Karpas-422 (cell line): Measurements from ENCODE around the gene MAN2A2. TPM values are rescaled to one million over a fixed set of nuclear protein-coding genes. Genes with fewer than 3 reads are reported as not detected.
A peak's percentile ranks its signal among the peaks of the same experiment; 100 is the strongest.

Experiments used
- DNase-seq: peaks from one replicate; pipeline ENCODE4 v3.0.0-alpha.2; 2015
- H2AFZ ChIP-seq: fragments of 200-600 bp; sonication (generic); 2 replicates; pipeline ENCODE4 v1.6.1; 2014; ENCODE audit warnings: antibody characterized with exemption, low read length, mixed read lengths
- H3K27ac ChIP-seq: fragments of 200-600 bp; sonication (generic); 2 replicates; pipeline ENCODE4 v1.5.1; 2014; ENCODE audit warnings: mild to moderate bottlenecking, low read length, moderate library complexity
- H3K27me3 ChIP-seq: fragments of 200-600 bp; sonication (generic); 2 replicates; pipeline ENCODE4 v1.6.1; 2014; ENCODE audit warnings: low read length, mixed read lengths
- H3K36me3 ChIP-seq: fragments of 200-600 bp; sonication (generic); 2 replicates; pipeline ENCODE4 v1.6.1; 2014; ENCODE audit warnings: low read length, mixed read lengths; ENCODE audit not compliant: insufficient read depth
- H3K4me1 ChIP-seq: fragments of 200-600 bp; sonication (generic); 2 replicates; pipeline ENCODE4 v1.6.1; 2014; ENCODE audit warnings: mild to moderate bottlenecking, low read length, mixed read lengths
- H3K4me2 ChIP-seq: fragments of 200-600 bp; sonication (generic); 2 replicates; pipeline ENCODE4 v1.6.1; 2014; ENCODE audit warnings: low read length, low read depth, mild to moderate bottlenecking; ENCODE audit not compliant: poor library complexity, severe bottlenecking
- H3K4me3 ChIP-seq: fragments of 200-600 bp; sonication (generic); 2 replicates; pipeline ENCODE4 v1.5.1; 2014; ENCODE audit warnings: mild to moderate bottlenecking, antibody characterized with exemption, low read length, mixed read lengths
- H3K79me2 ChIP-seq: fragments of 200-600 bp; sonication (generic); 2 replicates; pipeline ENCODE4 v1.6.1; 2014; ENCODE audit warnings: mild to moderate bottlenecking, low read length, mixed read lengths
- H3K9ac ChIP-seq: fragments of 200-600 bp; sonication (generic); 2 replicates; pipeline ENCODE4 v1.6.0; 2014; ENCODE audit warnings: low read length
- H3K9me2 ChIP-seq: fragments of 200-600 bp; sonication (generic), shearing (Covaris generic); replicated peaks from 2 replicates; pipeline ENCODE4 v1.6.0; 2014; ENCODE audit warnings: mild to moderate bottlenecking, low read length, moderate library complexity; ENCODE audit not compliant: insufficient read depth
- H3K9me3 ChIP-seq: fragments of 300-700, 200-600 bp; sonication (generic); 2 replicates; pipeline ENCODE4 v1.6.1; 2014; ENCODE audit warnings: low read length, mixed read lengths
- H4K20me1 ChIP-seq: fragments of 200-600 bp; sonication (generic); 2 replicates; pipeline ENCODE4 v1.6.1; 2014; ENCODE audit warnings: mild to moderate bottlenecking, antibody characterized with exemption, low read length, low read depth; ENCODE audit not compliant: insufficient read depth
- total RNA-seq: library from RNA; depleted of rRNA; stranded (reverse); fragments of >200 nt; shearing (Covaris generic); gene quantifications from 2 replicates; pipeline ENCODE4 v1.2.3, GENCODE V29; 2014; ENCODE audit warnings: low replicate concordance

Gene MAN2A2
- total RNA-seq, 1 experiment from 2014 or later, result 60.8 TPM

DNA sequence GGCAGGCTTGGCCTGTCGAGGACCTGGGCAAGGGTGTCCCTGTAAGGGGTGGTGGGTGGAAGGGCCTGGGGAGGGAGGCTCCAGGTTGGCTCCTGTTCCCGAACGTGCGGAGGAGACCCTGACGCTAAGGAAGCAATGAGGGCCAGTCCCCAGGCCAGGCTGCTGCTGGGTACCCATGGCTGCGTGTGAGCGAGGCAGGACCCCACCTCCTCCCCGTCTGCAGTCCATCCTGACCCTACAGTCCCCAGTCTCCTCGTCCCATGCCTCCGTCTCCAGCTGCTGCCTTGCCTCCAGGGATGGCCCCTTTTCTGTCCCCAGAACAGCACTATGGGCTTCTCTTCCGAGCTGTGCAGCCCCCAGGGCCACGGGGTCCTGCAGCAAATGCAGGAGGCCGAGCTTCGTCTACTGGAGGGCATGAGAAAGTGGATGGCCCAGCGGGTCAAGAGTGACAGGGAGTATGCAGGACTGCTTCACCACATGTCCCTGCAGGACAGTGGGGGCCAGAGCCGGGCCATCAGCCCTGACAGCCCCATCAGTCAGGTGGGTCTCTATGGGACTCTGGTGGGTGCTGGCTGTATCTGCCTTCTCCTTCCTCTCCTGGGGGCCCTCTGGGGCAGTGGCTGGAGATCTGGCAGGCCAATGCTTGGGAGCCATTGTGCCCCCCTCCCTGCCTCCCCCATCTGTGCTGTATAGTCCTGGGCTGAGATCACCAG, 18.2 kb upstream of the MAN2A2 start:
- peaks cover 60% of the 10 kb centered on the region for H3K4me1 ChIP-seq
- no peaks in the 10 kb centered on the region for H3K9me2 ChIP-seq
- H2AFZ ChIP-seq, result no peak overlapping the region
- no peaks in the 10 kb centered on the region for H3K9me3 ChIP-seq
- H3K27me3 ChIP-seq, result no peaks in the 10 kb centered on the region
- no peaks in the 10 kb centered on the region for H4K20me1 ChIP-seq
- DNase-seq, result no peak
- peak overlapping the region; percentile 73 for H3K9ac ChIP-seq
- H3K36me3 ChIP-seq, result no peaks in the 10 kb centered on the region
- H3K4me2 ChIP-seq, result peak overlapping the region; percentile 63
- H3K79me2 ChIP-seq, result peaks cover 4% of the 10 kb centered on the region; the same call in 1 of the 2 replicates
- H3K27ac ChIP-seq, result peak overlapping the region; percentile 83
- H3K4me3 ChIP-seq, result peak overlapping the region; percentile 66

DNA sequence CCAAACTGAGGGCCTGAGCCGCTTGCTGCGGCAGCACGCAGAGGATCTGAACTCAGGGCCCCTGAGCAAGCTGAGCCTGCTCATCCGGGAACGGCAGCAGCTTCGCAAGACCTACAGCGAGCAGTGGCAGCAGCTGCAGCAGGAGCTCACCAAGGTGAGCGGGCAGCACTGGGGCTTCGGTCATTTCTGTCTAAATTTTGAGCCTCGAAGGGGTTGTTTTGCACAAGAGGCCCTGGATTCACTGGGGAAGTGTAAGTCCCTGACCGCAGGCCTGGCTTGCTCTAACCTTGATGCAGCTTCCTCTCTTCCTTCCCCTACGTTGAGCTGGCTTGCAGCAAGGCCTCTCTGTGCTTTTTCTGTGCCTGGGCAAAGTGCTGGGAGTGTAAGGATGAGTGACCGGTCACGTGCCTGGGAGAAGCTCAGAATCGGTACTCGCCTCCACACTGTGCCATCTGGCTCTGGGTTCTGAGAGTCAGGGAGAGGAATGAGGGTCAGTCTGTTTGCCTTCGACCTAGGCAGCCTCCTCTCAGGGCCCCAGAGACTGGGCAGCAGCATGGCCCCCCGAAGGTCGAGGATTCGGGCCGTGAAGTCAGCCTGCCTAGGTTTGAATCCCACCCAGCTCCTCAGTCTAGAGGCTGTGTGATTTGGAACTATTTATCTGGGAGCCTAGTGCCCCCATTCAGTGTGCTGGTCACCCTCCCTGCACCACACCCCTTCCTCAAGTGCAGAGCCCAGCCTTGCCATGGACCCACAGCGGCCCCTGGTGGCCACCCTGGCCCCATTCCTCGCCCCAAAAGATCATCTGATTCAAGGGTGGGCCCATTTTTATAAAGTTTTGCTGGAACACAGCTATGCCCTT, 17.4 kb upstream of the MAN2A2 start:
- Histone ChIP-seq H3K36me3 (no peaks in the 10 kb centered on the region), H2AFZ (no peak overlapping the region), H4K20me1 (no peaks in the 10 kb centered on the region), H3K9ac (peak overlapping the region; percentile 73), H3K4me2 (peak overlapping the region; percentile 63), H3K27me3 (no peaks in the 10 kb centered on the region), H3K4me3 (peak overlapping the region; percentile 66), H3K9me3 (no peaks in the 10 kb centered on the region), H3K9me2 (no peaks in the 10 kb centered on the region), H3K27ac (peak overlapping the region; percentile 83), H3K4me1 (peaks cover 60% of the 10 kb centered on the region), H3K79me2 (peaks cover 4% of the 10 kb centered on the region; the same call in 1 of the 2 replicates)
- peak; percentile 92 for DNase-seq

DNA sequence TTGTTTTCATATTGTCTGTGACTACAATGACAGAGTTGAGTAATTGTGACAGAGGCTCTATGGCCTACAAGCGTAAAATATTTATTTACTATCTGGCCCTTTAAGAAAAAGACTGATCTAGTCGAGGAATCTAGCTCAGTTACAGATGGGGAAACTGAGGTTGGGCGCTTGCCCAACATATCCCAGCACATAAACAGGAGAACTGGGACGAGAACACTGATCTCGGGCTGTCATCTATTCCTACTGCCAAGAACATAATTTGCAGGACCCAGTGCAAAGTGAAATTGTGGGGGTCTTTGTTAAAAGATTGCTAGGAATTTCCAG, 16.8 kb upstream of the MAN2A2 start:
- no peaks in the 10 kb centered on the region for H3K36me3 ChIP-seq
- H4K20me1 ChIP-seq, result no peaks in the 10 kb centered on the region
- no peaks in the 10 kb centered on the region for H3K27me3 ChIP-seq
- no peak overlapping the region for H3K4me3 ChIP-seq
- 0 out of 2 replicates have a peak overlapping the region, but pooled peaks have one; percentile 12 for H3K27ac ChIP-seq
- peaks cover 60% of the 10 kb centered on the region for H3K4me1 ChIP-seq
- no peak for DNase-seq
- no peak overlapping the region for H3K4me2 ChIP-seq
- H3K9me2 ChIP-seq, result no peaks in the 10 kb centered on the region
- H3K79me2 ChIP-seq, result peaks cover 4% of the 10 kb centered on the region; the same call in 1 of the 2 replicates
- 0 out of 2 replicates have a peak overlapping the region, but pooled peaks have one; percentile 1 for H3K9ac ChIP-seq
- no peaks in the 10 kb centered on the region for H3K9me3 ChIP-seq
- H2AFZ ChIP-seq, result no peak overlapping the region

DNA sequence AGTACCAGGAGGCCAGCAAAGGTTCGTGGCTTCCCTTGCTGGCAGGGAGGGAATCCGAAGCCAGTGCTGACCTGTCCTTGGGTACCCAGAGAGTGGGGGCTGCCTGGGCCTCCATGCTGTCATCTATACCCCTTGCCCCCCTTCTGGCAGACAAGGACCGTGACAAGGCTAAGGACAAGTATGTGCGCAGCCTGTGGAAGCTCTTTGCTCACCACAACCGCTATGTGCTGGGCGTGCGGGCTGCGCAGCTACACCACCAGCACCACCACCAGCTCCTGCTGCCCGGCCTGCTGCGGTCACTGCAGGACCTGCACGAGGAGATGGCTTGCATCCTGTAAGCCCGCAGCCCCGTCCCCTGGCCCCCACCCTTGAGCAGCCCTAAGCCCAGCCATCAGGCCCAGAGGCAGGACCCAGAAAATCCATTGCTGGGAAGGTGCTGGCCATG, 16.0 kb upstream of the MAN2A2 start:
- H3K9ac ChIP-seq, result no peak overlapping the region
- H3K4me1 ChIP-seq, result peaks cover 56% of the 10 kb centered on the region
- no peak overlapping the region for H3K27ac ChIP-seq
- H3K27me3 ChIP-seq, result no peaks in the 10 kb centered on the region
- no peak overlapping the region for H3K4me3 ChIP-seq
- no peak for DNase-seq
- H2AFZ ChIP-seq, result no peak overlapping the region
- no peak overlapping the region for H3K4me2 ChIP-seq
- H3K79me2 ChIP-seq, result peaks cover 4% of the 10 kb centered on the region; the same call in 1 of the 2 replicates
- no peaks in the 10 kb centered on the region for H4K20me1 ChIP-seq
- H3K9me2 ChIP-seq, result no peaks in the 10 kb centered on the region
- H3K36me3 ChIP-seq, result no peaks in the 10 kb centered on the region
- H3K9me3 ChIP-seq, result no peaks in the 10 kb centered on the region

DNA sequence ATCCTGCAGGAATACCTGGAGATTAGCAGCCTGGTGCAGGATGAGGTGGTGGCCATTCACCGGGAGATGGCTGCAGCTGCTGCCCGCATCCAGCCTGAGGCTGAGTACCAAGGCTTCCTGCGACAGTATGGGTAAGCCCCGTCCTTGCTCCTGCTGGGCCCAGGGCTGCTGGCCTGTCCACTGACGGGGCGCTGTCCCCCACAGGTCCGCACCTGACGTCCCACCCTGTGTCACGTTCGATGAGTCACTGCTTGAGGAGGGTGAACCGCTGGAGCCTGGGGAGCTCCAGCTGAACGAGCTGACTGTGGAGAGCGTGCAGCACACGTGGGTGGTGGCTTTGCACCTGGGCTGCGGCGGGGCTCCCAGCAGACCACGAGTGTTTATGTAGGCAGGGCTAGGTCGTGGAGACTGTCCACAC, 13.8 kb upstream of the MAN2A2 start:
- H3K79me2 ChIP-seq, result peaks cover 4% of the 10 kb centered on the region; the same call in 1 of the 2 replicates
- H3K9me2 ChIP-seq, result no peaks in the 10 kb centered on the region
- no peaks in the 10 kb centered on the region for H3K27me3 ChIP-seq
- no peak overlapping the region for H3K9ac ChIP-seq
- H3K4me1 ChIP-seq, result peaks cover 33% of the 10 kb centered on the region
- no peak for DNase-seq
- H3K27ac ChIP-seq, result no peak overlapping the region
- no peak overlapping the region for H3K4me3 ChIP-seq
- no peaks in the 10 kb centered on the region for H3K36me3 ChIP-seq
- no peak overlapping the region for H2AFZ ChIP-seq
- H3K4me2 ChIP-seq, result no peak overlapping the region
- H3K9me3 ChIP-seq, result no peaks in the 10 kb centered on the region
- H4K20me1 ChIP-seq, result no peaks in the 10 kb centered on the region

DNA sequence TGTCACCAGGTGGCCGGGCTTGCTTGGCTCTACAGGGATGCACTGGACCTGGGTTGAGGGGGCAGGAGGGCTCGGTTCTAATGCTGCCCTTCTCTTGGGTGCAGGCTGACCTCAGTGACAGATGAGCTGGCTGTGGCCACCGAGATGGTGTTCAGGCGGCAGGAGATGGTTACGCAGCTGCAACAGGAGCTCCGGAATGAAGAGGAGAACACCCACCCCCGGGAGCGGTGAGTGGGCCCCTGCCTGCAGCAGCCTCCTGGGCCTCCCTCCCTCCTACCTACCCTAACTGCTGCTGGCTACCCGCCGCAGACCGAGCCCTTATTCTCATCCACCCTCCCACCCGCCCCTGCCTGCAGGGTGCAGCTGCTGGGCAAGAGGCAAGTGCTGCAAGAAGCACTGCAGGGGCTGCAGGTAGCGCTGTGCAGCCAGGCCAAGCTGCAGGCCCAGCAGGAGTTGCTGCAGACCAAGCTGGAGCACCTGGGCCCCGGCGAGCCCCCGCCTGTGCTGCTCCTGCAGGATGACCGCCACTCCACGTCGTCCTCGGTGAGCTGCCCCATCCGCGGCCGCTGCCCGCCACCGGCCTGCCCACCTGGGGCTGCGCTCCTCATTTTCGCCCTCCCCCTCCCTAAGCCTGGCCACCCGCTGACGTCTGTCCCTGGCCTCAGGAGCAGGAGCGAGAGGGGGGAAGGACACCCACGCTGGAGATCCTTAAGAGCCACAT, 13.2 kb upstream of the MAN2A2 start:
- Histone ChIP-seq H3K4me2 (no peak overlapping the region), H3K27me3 (no peaks in the 10 kb centered on the region), H3K9me2 (no peaks in the 10 kb centered on the region), H3K36me3 (no peaks in the 10 kb centered on the region), H3K9me3 (no peaks in the 10 kb centered on the region), H3K4me1 (peaks cover 27% of the 10 kb centered on the region), H3K9ac (no peak overlapping the region), H3K4me3 (no peak overlapping the region), H3K79me2 (peaks cover 4% of the 10 kb centered on the region; the same call in 1 of the 2 replicates), H3K27ac (no peak overlapping the region), H2AFZ (no peak overlapping the region), H4K20me1 (no peaks in the 10 kb centered on the region)
- no peak for DNase-seq

DNA sequence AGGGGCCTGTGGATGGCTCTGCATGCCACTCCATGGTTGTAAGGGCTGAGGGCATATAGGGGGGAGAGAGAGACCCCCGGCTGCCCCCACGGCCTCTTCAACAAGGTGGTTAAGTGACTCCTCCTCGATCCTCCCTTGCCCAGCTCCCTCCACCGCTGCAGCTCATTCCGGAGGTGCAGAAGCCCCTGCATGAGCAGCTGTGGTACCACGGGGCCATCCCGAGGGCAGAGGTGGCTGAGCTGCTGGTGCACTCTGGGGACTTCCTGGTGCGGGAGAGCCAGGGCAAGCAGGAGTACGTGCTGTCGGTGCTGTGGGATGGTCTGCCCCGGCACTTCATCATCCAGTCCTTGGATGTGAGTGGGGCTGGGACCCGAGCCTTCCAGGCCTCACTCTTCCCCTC, 12.3 kb upstream of the MAN2A2 start:
- no peaks in the 10 kb centered on the region; the same call in 1 of the 2 replicates for H3K36me3 ChIP-seq

More for the DNA sequence above, 12.3 kb upstream of the MAN2A2 start:
- no peaks in the 10 kb centered on the region for H3K27me3 ChIP-seq
- H2AFZ ChIP-seq, result no peak overlapping the region
- H3K4me2 ChIP-seq, result no peak overlapping the region
- H3K79me2 ChIP-seq, result peaks cover 4% of the 10 kb centered on the region; the same call in 1 of the 2 replicates
- no peaks in the 10 kb centered on the region for H3K9me3 ChIP-seq
- DNase-seq, result no peak
- no peak overlapping the region for H3K9ac ChIP-seq
- H3K9me2 ChIP-seq, result no peaks in the 10 kb centered on the region
- H3K4me1 ChIP-seq, result peaks cover 18% of the 10 kb centered on the region
- H4K20me1 ChIP-seq, result no peaks in the 10 kb centered on the region
- H3K27ac ChIP-seq, result no peak overlapping the region
- H3K4me3 ChIP-seq, result no peak overlapping the region
